HEK293 (cell line): Measurements from ENCODE around the gene CA9.

Source experiments
- CTCF ChIA-PET: fragments of 350-600 bp; formaldehyde crosslinking; extraction: SDS; loops from one replicate; lab custom pipeline; 2021; ENCODE audit warnings: antibody characterized with exemption; lab: Yijun Ruan, JAX
- POLR2A ChIA-PET: fragments of 300-600 bp; formaldehyde crosslinking; extraction: SDS; loops from one replicate; lab custom pipeline; 2020; ENCODE audit warnings: antibody characterized with exemption, inconsistent platforms; lab: Yijun Ruan, JAX
- H3K27ac ChIP-seq: fragments of 200-500 bp; sonication (Bioruptor generic); 2 replicates; pipeline ENCODE4 v1.5.1; 2014; ENCODE audit warnings: low read depth, low read length, control low read depth, inconsistent platforms; ENCODE audit errors: extremely low read depth
- H3K36me3 ChIP-seq, 2 experiments: fragments of 200-500 bp in 1 of 2; sonication (Bioruptor generic) in 1 of 2; 1 replicate in 1 of 2; 2 replicates in 1 of 2; pipeline ENCODE4 v1.5.1; 2014 to 2017; ENCODE audit warnings: inconsistent platforms in 2 of 2, low read length in 2 of 2; ENCODE audit not compliant: control insufficient read depth in 2 of 2, insufficient read depth in 1 of 2
- H3K4me1 ChIP-seq: fragments of 200-500 bp; sonication (Bioruptor generic); 2 replicates; pipeline ENCODE4 v1.5.1; 2014; ENCODE audit warnings: mild to moderate bottlenecking, low read length, inconsistent platforms; ENCODE audit not compliant: control insufficient read depth, insufficient read depth
- H3K4me3 ChIP-seq: 2 replicates; pipeline ENCODE4 v1.5.1; 2011; ENCODE audit warnings: low read depth, mild to moderate bottlenecking, control low read depth, low read length, moderate library complexity
- H3K9me3 ChIP-seq: fragments of 200-500 bp; sonication (Bioruptor generic); 2 replicates; pipeline ENCODE4 v1.5.1; 2014; ENCODE audit warnings: low read depth, low read length, inconsistent platforms; ENCODE audit not compliant: control insufficient read depth, insufficient read depth
- GLIS1 ChIP-seq: fragments of 450-650 bp; formaldehyde crosslinking; IDR thresholded peaks from 2 replicates; pipeline ENCODE4 v1.5.1; 2016; ENCODE audit warnings: missing biosample characterization, missing genetic modification characterization
- HOXA7 ChIP-seq: sonication (generic); formaldehyde crosslinking; IDR thresholded peaks from 2 replicates; pipeline ENCODE4 v1.8.1; 2022; ENCODE audit warnings: missing genetic modification reagents, borderline replicate concordance
- KLF10 ChIP-seq: fragments of 450-650 bp; IDR thresholded peaks from 2 replicates; pipeline ENCODE4 v1.5.1; 2018; ENCODE audit warnings: missing biosample characterization, mild to moderate bottlenecking, missing genetic modification characterization
- SALL2 ChIP-seq: fragments of 450-650 bp; formaldehyde crosslinking; IDR thresholded peaks from 2 replicates; pipeline ENCODE4 v1.5.0; 2017; ENCODE audit warnings: missing biosample characterization, mild to moderate bottlenecking, missing genetic modification characterization, borderline replicate concordance
- SETDB1 ChIP-seq: IDR thresholded peaks from one replicate; pipeline ENCODE4 v1.6.1; 2017; ENCODE audit warnings: mild to moderate bottlenecking, low read length, moderate library complexity, mixed read lengths; ENCODE audit not compliant: insufficient read length
- ZBTB10 ChIP-seq: fragments of 450-650 bp; formaldehyde crosslinking; IDR thresholded peaks from 2 replicates; pipeline ENCODE4 v1.5.1; 2016; ENCODE audit warnings: missing biosample characterization, missing genetic modification characterization
- ZBTB48 ChIP-seq: fragments of 450-650 bp; formaldehyde crosslinking; IDR thresholded peaks from 2 replicates; pipeline ENCODE4 v1.5.1; 2016; ENCODE audit warnings: missing biosample characterization, missing genetic modification characterization
- ZNF19 ChIP-seq: fragments of 450-650 bp; formaldehyde crosslinking; IDR thresholded peaks from 2 replicates; pipeline ENCODE4; 2016; ENCODE audit warnings: missing biosample characterization, missing genetic modification characterization, low read depth
- ZNF23 ChIP-seq: fragments of 450-650 bp; formaldehyde crosslinking; IDR thresholded peaks from 2 replicates; pipeline ENCODE4 v1.5.1; 2016; ENCODE audit warnings: missing biosample characterization, missing genetic modification characterization, borderline replicate concordance
- ZNF350 ChIP-seq: fragments of 450-650 bp; formaldehyde crosslinking; IDR thresholded peaks from 2 replicates; pipeline ENCODE4 v1.5.0; 2017; ENCODE audit warnings: missing biosample characterization, mild to moderate bottlenecking, missing genetic modification characterization
- ZNF433 ChIP-seq: fragments of 450-650 bp; formaldehyde crosslinking; IDR thresholded peaks from 2 replicates; pipeline ENCODE4 v1.5.1; 2016; ENCODE audit warnings: missing biosample characterization, missing genetic modification characterization, low read depth
- ZNF449 ChIP-seq: fragments of 450-650 bp; formaldehyde crosslinking; IDR thresholded peaks from 2 replicates; pipeline ENCODE4 v1.5.1; 2017; ENCODE audit warnings: missing biosample characterization, mild to moderate bottlenecking, missing genetic modification characterization, moderate library complexity
- ZNF510 ChIP-seq: fragments of 450-650 bp; formaldehyde crosslinking; IDR thresholded peaks from 2 replicates; pipeline ENCODE4 v1.5.1; 2018; ENCODE audit warnings: mild to moderate bottlenecking, missing genetic modification characterization, missing biosample characterization; ENCODE audit not compliant: insufficient replicate concordance
- ZNF521 ChIP-seq: fragments of 450-650 bp; formaldehyde crosslinking; IDR thresholded peaks from 2 replicates; pipeline ENCODE4 v1.5.1; 2017; ENCODE audit warnings: missing biosample characterization, mild to moderate bottlenecking, missing genetic modification characterization
- ZNF558 ChIP-seq: fragments of 450-650 bp; formaldehyde crosslinking; IDR thresholded peaks from 2 replicates; pipeline ENCODE4 v1.5.1; 2016; ENCODE audit warnings: missing biosample characterization, missing genetic modification characterization
- ZNF571 ChIP-seq: fragments of 450-650 bp; formaldehyde crosslinking; IDR thresholded peaks from 2 replicates; pipeline ENCODE4 v1.5.0; 2017; ENCODE audit warnings: missing biosample characterization, missing genetic modification characterization
- ZNF660 ChIP-seq: fragments of 450-650 bp; IDR thresholded peaks from 2 replicates; pipeline ENCODE4 v1.5.1; 2018; ENCODE audit warnings: missing biosample characterization, mild to moderate bottlenecking, missing genetic modification characterization
- ZNF76 ChIP-seq: fragments of 450-650 bp; formaldehyde crosslinking; IDR thresholded peaks from 2 replicates; pipeline ENCODE4; 2016; ENCODE audit warnings: low read depth, missing biosample characterization, missing genetic modification characterization, borderline replicate concordance
- ZNF791 ChIP-seq: fragments of 450-650 bp; formaldehyde crosslinking; IDR thresholded peaks from 2 replicates; pipeline ENCODE4 v1.5.1; 2016; ENCODE audit warnings: missing biosample characterization, missing genetic modification characterization

Gene CA9

GRCh38 chr9:35698231-35698630 is 24.5 kb downstream of the CA9 start:
- Histone ChIP-seq H3K4me3 (no peak overlapping the region), H3K4me1 (no peaks in the 10 kb centered on the region)
- CTCF ChIA-PET = interaction anchor here (1.1 to 9.0 kb wide), 6 partner anchors 12 to 137 kb away, joined by 3 to 157 read pairs (median 38); partner anchors contain the start of genes ARHGEF39, CCDC107, CREB3 and RMRP
- TF ChIP-seq GLIS1 (tag by site-specific recombination) = no peak
- no peak for TF ChIP-seq ZNF76 (tag by site-specific recombination)
- no peak for TF ChIP-seq ZNF510 (tag by site-specific recombination)
- TF ChIP-seq KLF10 (tag by site-specific recombination) = no peak
- TF ChIP-seq ZNF791 = no peak
- no peak for TF ChIP-seq ZBTB10
- TF ChIP-seq SETDB1 = no peak
- no peak for TF ChIP-seq ZNF449 (tag by site-specific recombination)
- no peak for TF ChIP-seq ZNF23 (tag by site-specific recombination)
- TF ChIP-seq, all 188 proteins: peak for 0
- H3K9me3 ChIP-seq = no peaks in the 10 kb centered on the region
- H3K27ac ChIP-seq = no peak overlapping the region
- POLR2A ChIA-PET = no interaction called here
- H3K36me3 ChIP-seq = peaks cover 27 to 76% of the 10 kb centered on the region in 2 experiments; a peak in 2 of 3 replicates

GRCh38 chr9:35700031-35700430 is 26.3 kb downstream of the CA9 start:
- H3K4me1 ChIP-seq = no peaks in the 10 kb centered on the region
- peaks cover 27 to 94% of the 10 kb centered on the region in 2 experiments for H3K36me3 ChIP-seq
- H3K27ac ChIP-seq = no peak overlapping the region
- POLR2A ChIA-PET = interaction anchor here (1.3 kb wide), 1 partner anchor 32 kb away, joined by 3 read pairs; the partner anchor contains the start of genes CREB3 and TLN1
- CTCF ChIA-PET = interaction anchor here (0.7 to 1.2 kb wide), 3 partner anchors 9 to 53 kb away, joined by 3 to 4 read pairs (median 3); no protein-coding TSS in a partner anchor
- no peaks in the 10 kb centered on the region for H3K9me3 ChIP-seq
- TF ChIP-seq ZNF521 (tag by site-specific recombination) (no peak), ZNF571 (tag by site-specific recombination) (no peak), SALL2 (no peak), HOXA7 (CRISPR knock-in tag) (no peak), ZNF19 (no peak), ZNF433 (tag by site-specific recombination) (no peak), ZNF660 (tag by site-specific recombination) (no peak)
- TF ChIP-seq, all 188 proteins: peak for 0
- no peak overlapping the region for H3K4me3 ChIP-seq

- Histone ChIP-seq H3K4me1 (no peaks in the 10 kb centered on the region), H3K4me3 (no peak overlapping the region), H3K36me3 (peaks cover 27 to 100% of the 10 kb centered on the region in 2 experiments), H3K9me3 (no peaks in the 10 kb centered on the region), H3K27ac (no peak overlapping the region)
- CTCF ChIA-PET = interaction anchor here (0.7 to 1.2 kb wide), 6 partner anchors 8 to 54 kb away, joined by 3 to 5 read pairs (median 3); partner anchors contain the start of gene ARHGEF39
- TF ChIP-seq ZBTB48 (tag by site-specific recombination) (no peak), ZNF571 (tag by site-specific recombination) (no peak), ZNF433 (tag by site-specific recombination) (no peak), ZNF558 (tag by site-specific recombination) (no peak), ZNF350 (no peak)
- TF ChIP-seq, all 188 proteins: peak for 0
- POLR2A ChIA-PET = interaction anchor here (0.6 to 1.3 kb wide), 3 partner anchors 27 to 56 kb away, joined by 3 read pairs; partner anchors contain the start of genes CREB3 and TLN1
These were observed 27.2 kb downstream of the CA9 start for GRCh38 chr9:35700942-35701341.
